ENCODE measurements around the gene R3HDM4. TPM values are rescaled to one million over a fixed set of nuclear protein-coding genes. Genes with fewer than 3 reads are reported as not detected.
A peak's percentile ranks its signal among the peaks of the same experiment; 100 is the strongest.

R3HDM4 gene
- polyA plus RNA-seq, 2 of the 4 experiments (the other 2 are of a cell fraction), result 22.7 to 24.8 TPM

- 88% methylated on average over 11 of the region's 34 CpGs for WGBS (ENCODE audit: missing lambda C conversion rate)
Observed at GRCh38 chr19:868458-869244, 44.4 kb downstream of the R3HDM4 start.

GRCh38 chr19:867855-868457 is 45.1 kb downstream of the R3HDM4 start:
- no peak overlapping the region for H3K4me2 ChIP-seq
- TF ChIP-seq JUN (IDR thresholded peaks at IDR 0.05) (0 out of 5 replicates have a peak, but pooled peaks of 1 of the 2 experiments have one; percentile 3), FOSB (CRISPR knock-in tag; IDR thresholded peaks at IDR 0.05) (no peak)
- peaks cover 41% of the 10 kb centered on the region for H3K4me1 ChIP-seq
- H3K27ac ChIP-seq, result peak overlapping the region in 1 of 2 experiments; percentile 95; a peak in 3 of 6 replicates
- no peaks in the 10 kb centered on the region for H3K9me3 ChIP-seq
- ATAC-seq, result no peak
- no peak for FAIRE-seq
- ChIA-PET CTCF (interaction anchor here (1.0 to 3.1 kb wide), 2 partner anchors 8 to 11 kb away, joined by 5 to 13 read pairs; partner anchors contain the start of gene CFD), POLR2A (no interaction called here)
- WGBS (ENCODE audit: missing lambda C conversion rate), result 92% methylated on average over 31 of the region's 39 CpGs
- no peak for DNase-seq (ENCODE audit: low read depth in 1 of 2, low spot score in 1 of 2)
- no peak overlapping the region for H3K4me3 ChIP-seq

More at GRCh38 chr19:868458-869244, 44.4 kb downstream of the R3HDM4 start:
- ATAC-seq (no peak), DNase-seq (ENCODE audit: low read depth in 1 of 2, low spot score in 1 of 2) (no peak), FAIRE-seq (no peak)
- POLR2A ChIA-PET, result no interaction called here
- Histone ChIP-seq H3K9me3 (no peaks in the 10 kb centered on the region), H3K4me2 (peak overlapping the region; percentile 71), H3K27ac (peak overlapping the region; percentile 81 to 95), H3K4me3 (no peak overlapping the region), H3K4me1 (peaks cover 47% of the 10 kb centered on the region)
- CTCF ChIA-PET, result interaction anchor here (1.0 to 3.1 kb wide), 2 partner anchors 9 to 12 kb away, joined by 5 to 13 read pairs; partner anchors contain the start of gene CFD
- no peak for TF ChIP-seq ZFP36 (IDR thresholded peaks at IDR 0.05; ENCODE audit: borderline replicate concordance, partially characterized antibody)
- TF ChIP-seq MAFK (IDR thresholded peaks at IDR 0.05; ENCODE audit: partially characterized antibody), result no peak
- 0 out of 2 replicates have a peak, but pooled peaks have one; percentile 16 for TF ChIP-seq HOXA7 (CRISPR knock-in tag; IDR thresholded peaks at IDR 0.05)
- peak; percentile 70; the same call in 1 of the 2 replicates for TF ChIP-seq EHF (CRISPR knock-in tag; IDR thresholded peaks at IDR 0.05)
- TF ChIP-seq REST (IDR thresholded peaks at IDR 0.05), result no peak
- TF ChIP-seq ATOH8 (CRISPR knock-in tag; IDR thresholded peaks at IDR 0.05; ENCODE audit: low read depth), result no peak
- TF ChIP-seq TP53 (CRISPR knock-in tag; IDR thresholded peaks at IDR 0.05), result 0 out of 2 replicates have a peak, but pooled peaks have one; percentile 18
- TF ChIP-seq PBX3 (IDR thresholded peaks at IDR 0.05), result peak; percentile 11; the same call in 1 of the 2 replicates
- TF ChIP-seq HOXB5 (CRISPR knock-in tag; IDR thresholded peaks at IDR 0.05), result no peak

- ATAC-seq, result no peak
- DNase-seq (ENCODE audit: low read depth in 1 of 2, low spot score in 1 of 2), result no peak
- POLR2A ChIA-PET, result no interaction called here
- Histone ChIP-seq H3K4me1 (peaks cover 39% of the 10 kb centered on the region), H3K9me3 (no peaks in the 10 kb centered on the region), H3K4me3 (no peak overlapping the region), H3K4me2 (no peak overlapping the region), H3K27ac (peak overlapping the region in 1 of 2 experiments; percentile 95; a peak in 2 of 6 replicates)
- 70% methylated on average over 5 of the region's 16 CpGs for WGBS (ENCODE audit: missing lambda C conversion rate)
- FAIRE-seq, result no peak
- TF ChIP-seq NPAS2 (CRISPR knock-in tag; IDR thresholded peaks at IDR 0.05; ENCODE audit: borderline replicate concordance), result no peak
- TF ChIP-seq PBX3 (IDR thresholded peaks at IDR 0.05), result peak; percentile 40; the same call in 1 of the 2 replicates
- CTCF ChIA-PET, result interaction anchor here (1.0 to 3.1 kb wide), 2 partner anchors 8 to 10 kb away, joined by 5 to 13 read pairs; partner anchors contain the start of gene CFD
Observed at GRCh38 chr19:867301-867793, 45.7 kb downstream of the R3HDM4 start.

Data from A549 (cell line).